CD4-positive, alpha-beta T cell (primary cell): ENCODE measurements around the gene PLXNA2. TPM values are rescaled to one million over a fixed set of nuclear protein-coding genes. Genes with fewer than 3 reads are reported as not detected.

Experiments
- ATAC-seq: fragments of 200-7000 bp; cut with Tn5 transposase; one replicate; pipeline ENCODE4 v1.10.0; 2022; ENCODE audit warnings: mild to moderate bottlenecking; ENCODE audit not compliant: poor library complexity
- CTCF ChIA-PET: fragments of 350-600 bp; sonication (Branson Sonifier 250); formaldehyde crosslinking; loops from one replicate; lab custom pipeline; 2021; ENCODE audit warnings: antibody characterized with exemption, inconsistent platforms; lab: Charles Lee
- POLR2A ChIA-PET: fragments of 350-600 bp; sonication (Branson Sonifier 250); formaldehyde crosslinking; loops from one replicate; lab custom pipeline; 2021; ENCODE audit warnings: antibody characterized with exemption, inconsistent platforms; lab: Charles Lee
- DNase-seq, 14 experiments: peaks; one replicate each; pipeline ENCODE4 v3.0.0-alpha.2; 2013 to 2020; ENCODE audit warnings: mixed read lengths in 2 of 14
- H3K27ac ChIP-seq, 2 donors: one replicate each; pipeline versions ENCODE4 v1.5.1 to v1.7.0; 2013; ENCODE audit warnings: low read length in 2 of 2, low read depth in 1 of 2, mild to moderate bottlenecking in 1 of 2
- H3K27me3 ChIP-seq, 2 experiments: 1 replicate in 1 of 2; 2 replicates in 1 of 2; pipeline versions ENCODE4 v1.6.1 to v1.7.0; 2013; ENCODE audit warnings: low read length in 2 of 2, control low read depth in 1 of 2, mild to moderate bottlenecking in 1 of 2, moderate library complexity in 1 of 2; ENCODE audit not compliant: insufficient read depth in 2 of 2, control insufficient read depth in 1 of 2
- H3K36me3 ChIP-seq: one replicate; pipeline ENCODE4 v1.6.1; 2013; ENCODE audit warnings: low read length, control low read depth; ENCODE audit not compliant: insufficient read depth
- H3K4me1 ChIP-seq: one replicate; pipeline ENCODE4 v1.6.1; 2013; ENCODE audit warnings: low read length, control low read depth; ENCODE audit not compliant: insufficient read depth
- H3K4me3 ChIP-seq: one replicate; pipeline ENCODE4 v1.5.1; 2013; ENCODE audit warnings: mild to moderate bottlenecking, low read length, moderate library complexity
- H3K9me3 ChIP-seq, 2 experiments: 1 replicate in 1 of 2; 2 replicates in 1 of 2; pipeline versions ENCODE4 v1.6.1 to v1.7.0; 2013; ENCODE audit warnings: low read length in 2 of 2, mild to moderate bottlenecking in 2 of 2, control low read depth in 1 of 2, moderate library complexity in 1 of 2; ENCODE audit not compliant: control insufficient read depth in 1 of 2, insufficient read depth in 1 of 2
- H3K27ac Mint-ChIP-seq: one replicate; pipeline ENCODE4 v1.8.0; 2020; ENCODE audit warnings: mixed read lengths
- H3K27me3 Mint-ChIP-seq: one replicate; pipeline ENCODE4 v1.8.0; 2021; ENCODE audit warnings: mixed read lengths
- H3K36me3 Mint-ChIP-seq: one replicate; pipeline ENCODE4 v1.8.0; 2021; ENCODE audit warnings: low read depth, mixed read lengths
- H3K4me1 Mint-ChIP-seq: one replicate; pipeline ENCODE4 v1.8.0; 2021; ENCODE audit warnings: low read depth, mixed read lengths
- H3K4me3 Mint-ChIP-seq: one replicate; pipeline ENCODE4 v1.8.0; 2020; ENCODE audit warnings: mild to moderate bottlenecking, mixed read lengths
- H3K9me3 Mint-ChIP-seq: one replicate; pipeline ENCODE4 v1.8.0; 2020; ENCODE audit warnings: mixed read lengths
- intact Hi-C, 2 experiments: fragments of 100-400 bp; cut with DNase I in 1 of 2; cut with micrococcal nuclease in 1 of 2; formaldehyde crosslinking; loops; one replicate each; pipeline versions ENCODE4 v1.15.1 to v1.9.0; 2023 to 2025; cut with DNase I, micrococcal nuclease
- total RNA-seq, 174 experiments: library from RNA in 2 of 174; stranded (reverse) in 2 of 174; gene quantifications; one replicate each; pipeline ENCODE4 v1.2.3 and lab custom pipeline; 2021 to 2026
- TF ChIP-seq, protein P1 (sequence below): fragments of 200-600 bp; IDR thresholded peaks from one replicate; pipeline ENCODE4 v1.8.0; 2022; ENCODE audit warnings: antibody characterized with exemption, mild to moderate bottlenecking

Gene PLXNA2
- total RNA-seq, 2 experiments from 2014 or later = 0.75 to 0.77 TPM

DNA sequence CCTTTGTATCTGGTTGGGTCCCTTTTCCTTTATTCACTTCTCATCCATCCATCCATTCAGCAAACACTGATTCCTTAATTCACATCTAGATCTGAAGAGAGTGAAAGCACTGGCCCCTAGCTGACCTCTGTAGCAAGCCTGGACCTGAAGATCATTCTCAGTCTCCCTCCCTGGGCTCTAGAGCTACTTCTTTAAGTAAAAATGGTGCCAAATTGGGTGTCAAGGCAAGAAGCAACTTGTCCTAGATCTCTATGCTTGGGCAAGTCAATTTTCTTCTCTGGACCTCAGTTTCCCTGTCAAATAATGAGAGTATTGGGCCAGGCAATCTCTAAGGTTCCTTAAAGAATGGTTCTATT lies 36.1 kb downstream of the PLXNA2 start:
- intact Hi-C loops = no loop called here
- DNase-seq = no peak
- ChIA-PET CTCF (no interaction called here), POLR2A (no interaction called here)
- no peaks in the 10 kb centered on the region for H3K4me1 ChIP-seq
- H3K4me3 ChIP-seq = no peak overlapping the region
- TF ChIP-seq, protein P1, sequence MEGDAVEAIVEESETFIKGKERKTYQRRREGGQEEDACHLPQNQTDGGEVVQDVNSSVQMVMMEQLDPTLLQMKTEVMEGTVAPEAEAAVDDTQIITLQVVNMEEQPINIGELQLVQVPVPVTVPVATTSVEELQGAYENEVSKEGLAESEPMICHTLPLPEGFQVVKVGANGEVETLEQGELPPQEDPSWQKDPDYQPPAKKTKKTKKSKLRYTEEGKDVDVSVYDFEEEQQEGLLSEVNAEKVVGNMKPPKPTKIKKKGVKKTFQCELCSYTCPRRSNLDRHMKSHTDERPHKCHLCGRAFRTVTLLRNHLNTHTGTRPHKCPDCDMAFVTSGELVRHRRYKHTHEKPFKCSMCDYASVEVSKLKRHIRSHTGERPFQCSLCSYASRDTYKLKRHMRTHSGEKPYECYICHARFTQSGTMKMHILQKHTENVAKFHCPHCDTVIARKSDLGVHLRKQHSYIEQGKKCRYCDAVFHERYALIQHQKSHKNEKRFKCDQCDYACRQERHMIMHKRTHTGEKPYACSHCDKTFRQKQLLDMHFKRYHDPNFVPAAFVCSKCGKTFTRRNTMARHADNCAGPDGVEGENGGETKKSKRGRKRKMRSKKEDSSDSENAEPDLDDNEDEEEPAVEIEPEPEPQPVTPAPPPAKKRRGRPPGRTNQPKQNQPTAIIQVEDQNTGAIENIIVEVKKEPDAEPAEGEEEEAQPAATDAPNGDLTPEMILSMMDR = no peak
- ATAC-seq = no peak
- Mint-ChIP-seq H3K9me3 (no peaks in the 10 kb centered on the region), H3K27me3 (no peaks in the 10 kb centered on the region), H3K36me3 (no peaks in the 10 kb centered on the region), H3K4me1 (no peaks in the 10 kb centered on the region), H3K27ac (no peak overlapping the region), H3K4me3 (no peak overlapping the region)
- H3K36me3 ChIP-seq = no peaks in the 10 kb centered on the region
- no peaks in the 10 kb centered on the region for H3K27me3 ChIP-seq
- no peak overlapping the region for H3K27ac ChIP-seq
- no peaks in the 10 kb centered on the region for H3K9me3 ChIP-seq

DNA sequence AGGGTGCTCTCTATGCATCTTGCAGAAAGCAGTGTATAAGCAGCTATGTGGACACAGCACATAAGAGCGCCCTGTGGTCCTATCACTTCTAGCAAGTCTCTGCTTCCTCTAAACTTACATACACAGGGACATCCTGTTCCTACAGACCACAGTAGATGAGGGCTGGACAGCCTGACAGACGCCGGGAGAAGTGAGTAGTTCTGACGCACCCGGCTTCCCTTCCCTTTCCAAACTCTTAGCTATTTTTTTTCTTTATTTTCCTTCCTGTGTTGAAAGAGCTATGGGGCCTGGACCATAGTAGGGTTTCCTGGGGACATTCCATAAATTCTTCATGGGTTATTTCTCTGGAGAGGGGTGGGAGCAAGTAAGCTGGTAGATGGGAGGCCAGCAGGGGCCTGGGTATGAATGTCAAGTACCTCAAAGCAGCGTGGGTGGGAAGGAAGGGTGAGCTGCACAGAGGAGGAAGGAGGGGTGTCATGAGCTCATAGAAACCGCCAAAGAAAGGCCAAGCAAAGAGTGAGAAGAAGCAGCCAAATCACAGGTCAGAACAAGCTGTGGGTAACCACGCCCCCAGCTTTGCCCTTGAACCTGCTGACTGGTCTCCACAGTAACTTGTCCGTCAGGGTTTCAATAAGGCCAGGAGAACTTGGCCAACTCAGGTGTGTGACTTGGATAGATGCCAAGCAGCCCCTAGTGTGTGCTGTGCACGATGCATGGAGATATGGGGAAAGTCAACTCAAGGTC lies 36.6 kb downstream of the PLXNA2 start:
- H3K4me3 Mint-ChIP-seq = no peak overlapping the region
- H3K36me3 Mint-ChIP-seq = no peaks in the 10 kb centered on the region
- no peaks in the 10 kb centered on the region for H3K4me1 Mint-ChIP-seq
- no peak for DNase-seq
- no peaks in the 10 kb centered on the region for H3K9me3 Mint-ChIP-seq
- ChIA-PET CTCF (no interaction called here), POLR2A (no interaction called here)
- Histone ChIP-seq H3K27me3 (no peaks in the 10 kb centered on the region), H3K4me1 (no peaks in the 10 kb centered on the region), H3K4me3 (no peak overlapping the region), H3K9me3 (no peaks in the 10 kb centered on the region), H3K36me3 (no peaks in the 10 kb centered on the region), H3K27ac (no peak overlapping the region)
- no peak overlapping the region for H3K27ac Mint-ChIP-seq
- no peaks in the 10 kb centered on the region for H3K27me3 Mint-ChIP-seq
- intact Hi-C loops = no loop called here
- no peak for ATAC-seq
- TF ChIP-seq, protein P1 = no peak

DNA sequence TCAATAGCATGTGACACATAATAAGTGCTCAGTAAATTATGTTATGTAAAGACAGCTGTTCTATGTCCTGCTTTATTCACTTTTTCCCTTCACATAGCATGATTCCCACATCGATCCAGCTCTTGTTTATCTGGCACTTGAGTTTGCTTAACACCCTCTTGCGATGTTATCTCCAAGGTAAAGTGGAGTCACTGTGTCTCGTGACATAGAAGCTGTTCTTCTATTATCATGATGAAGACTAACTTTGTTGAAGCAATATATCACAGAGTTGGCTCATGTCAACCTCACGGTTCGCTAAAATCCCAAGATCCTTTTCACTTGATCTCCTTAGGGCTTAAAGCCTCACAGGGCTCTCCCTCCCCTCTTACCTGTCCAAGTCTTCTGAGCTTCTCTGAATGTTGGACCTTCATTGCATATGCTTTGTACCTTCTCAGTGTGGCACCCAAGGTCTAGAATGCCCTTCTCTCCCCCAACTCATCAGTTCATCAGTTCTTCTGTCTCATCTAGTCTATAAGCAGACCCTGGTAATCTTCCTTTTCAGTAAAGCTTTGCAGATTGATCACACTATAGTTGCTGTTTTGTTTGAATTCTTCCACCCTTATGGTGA lies 38.0 kb downstream of the PLXNA2 start:
- Mint-ChIP-seq H3K27me3 (no peaks in the 10 kb centered on the region), H3K36me3 (no peaks in the 10 kb centered on the region), H3K4me1 (no peaks in the 10 kb centered on the region), H3K27ac (no peak overlapping the region), H3K9me3 (no peaks in the 10 kb centered on the region), H3K4me3 (no peak overlapping the region)
- no peaks in the 10 kb centered on the region for H3K27me3 ChIP-seq
- no peak overlapping the region for H3K27ac ChIP-seq
- H3K4me3 ChIP-seq = no peak overlapping the region
- ATAC-seq (no peak), DNase-seq (no peak)
- CTCF ChIA-PET = no interaction called here
- intact Hi-C loops = no loop called here
- POLR2A ChIA-PET = no interaction called here
- H3K9me3 ChIP-seq = no peaks in the 10 kb centered on the region
- H3K36me3 ChIP-seq = no peaks in the 10 kb centered on the region
- TF ChIP-seq, protein P1 = no peak
- H3K4me1 ChIP-seq = no peaks in the 10 kb centered on the region
